NCI-H2227 treated with DMSO at 0.1 percent for 48 hours (cell line): ENCODE results near the gene GSDME.

Source experiments
- DNase-seq: peaks from one replicate; lab custom pipeline; 2025; lab: John Stamatoyannopoulos, UW

GSDME gene

DNA sequence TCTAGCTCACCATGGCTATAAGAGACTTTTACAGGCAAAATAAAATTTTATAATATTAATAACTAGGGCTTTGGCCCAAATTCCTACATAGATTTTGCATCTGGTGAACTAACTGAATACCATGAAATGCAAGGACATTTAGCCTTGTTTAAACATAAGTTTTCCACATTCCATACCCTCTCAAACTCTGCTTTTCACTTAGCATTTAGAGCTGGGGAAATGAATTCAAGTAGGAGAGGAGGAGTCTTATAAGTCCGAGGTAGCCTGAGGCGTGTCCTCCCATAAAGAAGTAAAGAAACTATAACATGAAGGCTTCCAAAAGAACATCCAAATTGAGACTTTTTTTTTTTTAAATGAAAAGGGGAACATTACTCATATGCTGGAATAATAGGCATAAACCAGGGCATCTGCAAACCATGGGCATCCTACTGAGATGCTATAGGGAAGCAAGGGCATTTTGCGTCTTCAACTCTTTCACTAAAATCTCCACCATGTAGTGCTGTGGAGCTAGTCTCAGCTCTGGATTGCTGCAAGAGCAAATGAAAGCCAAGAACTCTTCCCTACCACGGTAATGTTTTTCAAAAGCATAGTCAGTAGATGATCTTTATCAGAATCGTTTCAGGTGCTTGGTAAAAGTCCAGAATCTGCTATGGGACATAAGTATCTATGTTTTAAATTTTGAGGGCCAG, 104.9 kb downstream of the GSDME start:
- DNase-seq: no peak
